ENCODE measurements around the gene BLTP3B. TPM values are rescaled to one million over a fixed set of nuclear protein-coding genes. Genes with fewer than 3 reads are reported as not detected.

Gene BLTP3B
- total RNA-seq, 4 donors from 2014 or later = 30.2 to 42.0 (median 41.2) TPM

DNA sequence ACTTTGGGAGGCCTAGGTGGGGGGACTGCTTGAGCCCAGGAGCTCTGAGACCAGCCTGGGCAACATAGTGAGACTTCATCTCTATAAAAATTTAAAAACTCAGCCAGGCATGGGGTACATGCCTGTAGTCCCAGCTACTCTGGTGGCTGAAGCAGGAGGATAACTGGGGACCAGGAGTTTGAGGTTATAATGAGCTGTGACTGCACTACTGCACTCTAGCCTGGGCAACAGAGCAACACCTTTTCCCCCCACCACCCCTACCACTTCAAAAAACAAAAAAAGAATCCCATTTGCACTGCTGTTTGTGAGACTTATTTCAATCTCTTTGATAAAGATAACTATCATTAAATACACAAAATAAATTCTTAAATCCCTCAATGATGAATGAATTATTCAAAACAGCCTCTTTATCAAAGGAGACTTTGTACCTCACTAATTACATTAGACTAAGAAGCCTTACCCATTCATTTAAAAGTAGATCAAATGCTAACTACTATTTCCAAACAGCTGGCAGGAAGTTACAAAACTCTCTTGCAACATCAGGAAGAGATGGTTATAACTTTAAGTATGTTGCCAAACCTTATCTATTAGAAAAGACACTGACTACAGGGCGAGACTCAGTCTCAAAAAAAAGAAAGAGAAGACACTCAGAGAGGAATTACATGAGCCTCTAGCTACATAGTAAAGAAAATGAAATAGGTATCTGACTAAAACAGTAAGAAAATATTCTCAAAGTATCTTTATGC lies 14.7 kb downstream of the BLTP3B start:
- no peak overlapping the region for H3K4me3 ChIP-seq
- no peaks in the 10 kb centered on the region for H3K27me3 ChIP-seq
- peaks cover 0 to 5% (median 0%) of the 10 kb centered on the region in 4 donors for H3K9me3 ChIP-seq
- 20 to 26% methylated on average over 1 of the region's 1 CpG for WGBS, 2 donors
- DNase-seq (ENCODE audit: low spot score in 2 of 2) = peak in 1 of 2 donors; percentile 56
- no peaks in the 10 kb centered on the region for H3K36me3 ChIP-seq
- H3K27ac ChIP-seq = peak overlapping the region in 2 of 4 donors; percentile 1 to 69
- TF ChIP-seq, protein P1, sequence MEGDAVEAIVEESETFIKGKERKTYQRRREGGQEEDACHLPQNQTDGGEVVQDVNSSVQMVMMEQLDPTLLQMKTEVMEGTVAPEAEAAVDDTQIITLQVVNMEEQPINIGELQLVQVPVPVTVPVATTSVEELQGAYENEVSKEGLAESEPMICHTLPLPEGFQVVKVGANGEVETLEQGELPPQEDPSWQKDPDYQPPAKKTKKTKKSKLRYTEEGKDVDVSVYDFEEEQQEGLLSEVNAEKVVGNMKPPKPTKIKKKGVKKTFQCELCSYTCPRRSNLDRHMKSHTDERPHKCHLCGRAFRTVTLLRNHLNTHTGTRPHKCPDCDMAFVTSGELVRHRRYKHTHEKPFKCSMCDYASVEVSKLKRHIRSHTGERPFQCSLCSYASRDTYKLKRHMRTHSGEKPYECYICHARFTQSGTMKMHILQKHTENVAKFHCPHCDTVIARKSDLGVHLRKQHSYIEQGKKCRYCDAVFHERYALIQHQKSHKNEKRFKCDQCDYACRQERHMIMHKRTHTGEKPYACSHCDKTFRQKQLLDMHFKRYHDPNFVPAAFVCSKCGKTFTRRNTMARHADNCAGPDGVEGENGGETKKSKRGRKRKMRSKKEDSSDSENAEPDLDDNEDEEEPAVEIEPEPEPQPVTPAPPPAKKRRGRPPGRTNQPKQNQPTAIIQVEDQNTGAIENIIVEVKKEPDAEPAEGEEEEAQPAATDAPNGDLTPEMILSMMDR (IDR thresholded peaks at IDR 0.05) = no peak
- TF ChIP-seq EP300 (IDR thresholded peaks at IDR 0.05) = peak in 1 of 2 donors; percentile 57
- H3K4me1 ChIP-seq = peaks cover 0 to 55% (median 24%) of the 10 kb centered on the region in 4 donors

DNA sequence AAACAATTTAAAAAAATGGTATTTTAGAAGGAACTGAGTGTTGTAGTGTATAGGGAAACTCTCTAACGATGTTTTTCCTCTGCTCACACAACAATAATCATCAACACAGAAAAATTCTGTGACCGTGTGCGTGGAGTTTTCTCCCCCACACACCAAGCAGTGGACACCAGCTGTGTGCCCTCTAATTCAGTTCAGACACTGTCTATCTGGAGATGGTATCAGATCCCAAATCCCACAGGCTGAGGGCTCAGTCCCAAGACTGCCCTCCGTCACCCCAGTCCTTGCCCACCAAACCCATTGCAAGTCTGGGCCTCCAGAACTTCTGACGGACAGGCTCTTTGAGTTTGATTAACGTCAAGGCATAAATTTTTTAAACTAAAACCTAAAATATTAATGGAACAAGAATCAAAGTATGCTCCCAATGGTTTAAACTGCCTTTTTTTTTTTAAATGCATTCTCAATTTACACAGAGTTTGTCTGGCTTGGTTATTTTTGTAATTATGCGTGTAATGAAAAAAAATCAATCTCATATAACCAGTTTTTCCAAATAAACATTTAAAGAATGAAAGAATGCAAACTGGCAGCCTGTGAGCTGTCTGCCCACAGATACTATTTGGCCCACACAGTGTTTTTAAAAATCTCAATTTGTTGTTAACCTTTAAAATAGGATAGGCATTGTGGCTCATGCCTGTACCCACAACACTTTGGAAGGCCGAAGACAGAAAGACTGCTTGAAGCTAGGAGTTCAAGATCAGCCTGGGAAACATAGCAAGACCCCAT lies 19.2 kb downstream of the BLTP3B start:
- H3K36me3 ChIP-seq = no peaks in the 10 kb centered on the region
- DNase-seq (ENCODE audit: low spot score in 2 of 2) = no peak
- peak overlapping the region in 1 of 4 donors; percentile 29 for H3K27ac ChIP-seq
- TF ChIP-seq, protein P1 (IDR thresholded peaks at IDR 0.05) = no peak
- TF ChIP-seq POLR2A (IDR thresholded peaks at IDR 0.05) (no peak), EP300 (IDR thresholded peaks at IDR 0.05) (no peak)
- H3K4me1 ChIP-seq = peaks cover 0 to 49% (median 18%) of the 10 kb centered on the region in 4 donors
- H3K27me3 ChIP-seq = no peaks in the 10 kb centered on the region
- 63 to 67% methylated on average over 8 of the region's 8 CpGs for WGBS, 2 donors
- peaks cover 0 to 9% (median 2%) of the 10 kb centered on the region in 4 donors for H3K9me3 ChIP-seq
- no peak overlapping the region for H3K4me3 ChIP-seq

DNA sequence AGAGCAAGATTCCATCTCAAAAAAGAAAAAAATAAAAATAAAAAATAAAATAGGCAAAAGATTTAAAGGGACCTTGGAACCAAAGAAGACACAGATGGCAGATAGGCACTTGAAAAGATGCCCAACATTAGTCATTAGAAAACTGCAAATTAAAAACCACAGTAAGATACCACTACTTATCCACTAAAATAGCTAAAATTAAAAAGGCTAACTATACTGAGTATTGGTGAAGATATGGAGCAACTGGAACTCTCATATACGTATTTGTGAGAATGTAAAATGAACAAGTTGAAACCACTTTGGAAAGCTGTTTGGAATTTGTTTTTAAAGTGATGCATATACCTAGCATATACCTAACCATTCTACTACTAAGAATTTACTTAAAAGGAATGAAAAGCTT lies 22.3 kb downstream of the BLTP3B start:
- Histone ChIP-seq H3K9me3 (peaks cover 0 to 9% (median 2%) of the 10 kb centered on the region in 4 donors), H3K4me1 (peaks cover 0 to 21% (median 5%) of the 10 kb centered on the region in 4 donors), H3K36me3 (no peaks in the 10 kb centered on the region), H3K27me3 (no peaks in the 10 kb centered on the region), H3K27ac (no peak overlapping the region), H3K4me3 (no peak overlapping the region)
- TF ChIP-seq POLR2A (IDR thresholded peaks at IDR 0.05) = no peak
- TF ChIP-seq EP300 (IDR thresholded peaks at IDR 0.05) = no peak
- TF ChIP-seq, protein P1 (IDR thresholded peaks at IDR 0.05) = no peak
- WGBS, 2 donors = 100% methylated on average over 1 of the region's 1 CpG
- DNase-seq (ENCODE audit: low spot score in 2 of 2) = no peak

DNA sequence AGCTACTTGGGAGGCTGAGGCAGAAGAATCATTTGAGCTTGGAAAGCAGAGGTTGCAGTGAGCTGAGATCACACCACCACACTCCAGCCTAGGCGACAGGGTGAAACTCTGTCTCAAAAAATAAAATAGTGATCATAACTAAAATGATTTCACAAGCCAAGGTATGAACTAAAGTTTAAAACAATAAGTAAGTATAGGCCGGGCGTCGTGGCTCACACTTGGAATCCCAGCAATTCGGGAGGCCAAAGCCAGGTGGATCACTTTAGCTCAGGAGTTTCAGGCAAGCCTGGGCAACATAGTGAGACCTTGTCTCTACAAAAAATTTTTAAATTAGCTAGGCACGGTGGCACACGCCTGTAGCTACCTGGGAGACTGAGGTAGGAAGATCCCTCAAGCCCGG lies 27.4 kb downstream of the BLTP3B start:
- Histone ChIP-seq H3K27me3 (no peaks in the 10 kb centered on the region), H3K9me3 (peaks cover 0 to 5% (median under 1%) of the 10 kb centered on the region in 4 donors), H3K36me3 (no peaks in the 10 kb centered on the region), H3K27ac (no peak overlapping the region), H3K4me3 (no peak overlapping the region), H3K4me1 (peaks cover 0 to 6% (median 0%) of the 10 kb centered on the region in 4 donors)
- TF ChIP-seq POLR2A (IDR thresholded peaks at IDR 0.05) (no peak), EP300 (IDR thresholded peaks at IDR 0.05) (no peak)
- TF ChIP-seq, protein P1 (IDR thresholded peaks at IDR 0.05) = no peak
- 95 to 96% methylated on average over 8 of the region's 8 CpGs for whole genome bisulfite sequencing, 2 donors
- no peak for DNase-seq (ENCODE audit: low spot score in 2 of 2)

DNA sequence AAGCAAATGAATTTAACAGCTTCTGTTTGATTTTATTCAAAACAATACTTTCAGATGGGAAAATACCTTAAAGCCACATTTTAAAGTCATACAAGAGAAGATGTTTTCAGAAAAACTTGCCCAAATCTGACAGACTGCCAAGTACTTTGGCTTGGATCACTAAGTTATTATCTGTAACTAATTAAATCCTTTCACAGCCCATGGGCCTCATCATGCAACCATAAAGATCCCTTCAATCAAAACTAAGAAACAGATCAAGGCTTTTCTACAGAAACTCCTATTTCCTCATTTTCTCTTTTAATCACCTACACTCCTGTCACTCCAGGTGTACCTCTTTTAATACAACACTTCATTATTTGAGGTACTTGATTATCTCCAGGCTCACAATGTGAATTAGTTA lies 28.1 kb downstream of the BLTP3B start:
- H3K36me3 ChIP-seq = no peaks in the 10 kb centered on the region
- TF ChIP-seq POLR2A (IDR thresholded peaks at IDR 0.05) = no peak
- TF ChIP-seq, protein P1 (IDR thresholded peaks at IDR 0.05) = no peak
- no peak for TF ChIP-seq EP300 (IDR thresholded peaks at IDR 0.05)
- no peak for DNase-seq (ENCODE audit: low spot score in 2 of 2)
- no peak overlapping the region for H3K4me3 ChIP-seq
- H3K27me3 ChIP-seq = no peaks in the 10 kb centered on the region
- no peaks in the 10 kb centered on the region for H3K9me3 ChIP-seq
- peak overlapping the region in 1 of 4 donors; percentile 16 for H3K27ac ChIP-seq
- H3K4me1 ChIP-seq = peaks cover 0 to 6% (median 0%) of the 10 kb centered on the region in 4 donors
